NCI-H128 (cell line): ENCODE results near the gene NAALADL2.

Source experiments
- DNase-seq: peaks from one replicate; lab custom pipeline; 2025; ENCODE audit not compliant: unreplicated experiment; lab: John Stamatoyannopoulos, UW

The NAALADL2 gene

GRCh38 chr3:174884776-174885568, 25.8 kb downstream of the NAALADL2 start:
- no peak for DNase-seq

- DNase-seq = no peak
Measured at GRCh38 chr3:174891524-174892203, 32.5 kb downstream of the NAALADL2 start.

- no peak for DNase-seq
Measured at GRCh38 chr3:174907027-174907426, 47.9 kb downstream of the NAALADL2 start.

- DNase-seq = no peak
Measured at GRCh38 chr3:174907628-174908407, 48.7 kb downstream of the NAALADL2 start.

- no peak for DNase-seq
Measured at GRCh38 chr3:174931473-174932353, 72.6 kb downstream of the NAALADL2 start.

GRCh38 chr3:174936590-174936989, 77.5 kb downstream of the NAALADL2 start:
- no peak for DNase-seq

GRCh38 chr3:174937478-174937877, 78.3 kb downstream of the NAALADL2 start:
- DNase-seq = no peak

- no peak for DNase-seq
Measured at GRCh38 chr3:174938102-174938501, 79.0 kb downstream of the NAALADL2 start.

- no peak for DNase-seq
Measured at GRCh38 chr3:174940151-174940550, 81.0 kb downstream of the NAALADL2 start.

GRCh38 chr3:174945276-174945675, 86.1 kb downstream of the NAALADL2 start:
- DNase-seq = no peak

- no peak for DNase-seq
Measured at GRCh38 chr3:174945951-174946350, 86.8 kb downstream of the NAALADL2 start.

GRCh38 chr3:174949523-174949922, 90.4 kb downstream of the NAALADL2 start:
- no peak for DNase-seq

GRCh38 chr3:174951034-174951433, 91.9 kb downstream of the NAALADL2 start:
- DNase-seq = no peak

- no peak for DNase-seq
Measured at GRCh38 chr3:174951498-174952005, 92.4 kb downstream of the NAALADL2 start.

GRCh38 chr3:174953068-174953467, 93.9 kb downstream of the NAALADL2 start:
- no peak for DNase-seq

GRCh38 chr3:174955513-174956016, 96.4 kb downstream of the NAALADL2 start:
- DNase-seq = no peak

GRCh38 chr3:174957081-174957480, 97.9 kb downstream of the NAALADL2 start:
- DNase-seq = no peak

GRCh38 chr3:174957551-174958001, 98.4 kb downstream of the NAALADL2 start:
- DNase-seq = no peak

GRCh38 chr3:174958671-174959328, 99.7 kb downstream of the NAALADL2 start:
- DNase-seq = no peak
